ENCODE measurements around the gene F7.
"Not testable (repeated sequence)": the region's sequence is repeated elsewhere in the genome, so short reads cannot be mapped to it uniquely, and the experiment has no call there.

GRCh38 chr13:113108521-113108920 is 2.9 kb downstream of the F7 start:
- not testable (repeated sequence) for TF ChIP-seq RCOR1 (IDR thresholded peaks at IDR 0.05; ENCODE audit: insufficient replicate concordance, low read length); CTCF (conservative IDR thresholded peaks at IDR 0.05; ENCODE audit: low read depth, low read length); POLR2A (IDR thresholded peaks at IDR 0.05; ENCODE audit: low read depth, low read length); RFX5 (IDR thresholded peaks at IDR 0.05; ENCODE audit: low read depth, low read length); MAFK (IDR thresholded peaks at IDR 0.05; ENCODE audit: low read depth, low read length); RAD21 (IDR thresholded peaks at IDR 0.05; ENCODE audit: low read length); CEBPB (IDR thresholded peaks at IDR 0.05; ENCODE audit: low read depth, low read length); SMC3 (IDR thresholded peaks at IDR 0.05; ENCODE audit: low read depth, low read length); NFE2L2 (IDR thresholded peaks at IDR 0.05; ENCODE audit: low read depth, low read length); FOS (IDR thresholded peaks at IDR 0.05; ENCODE audit: low read depth, low read length); ELK1 (IDR thresholded peaks at IDR 0.05; ENCODE audit: borderline replicate concordance, low read depth, low read length)
